Effector CD4-positive, alpha-beta T cell (primary cell): ENCODE data around the gene SRD5A3.

Experiments used
- DNase-seq: peaks from one replicate; pipeline ENCODE4 v3.0.0-alpha.2; 2020

The SRD5A3 gene

GRCh38 chr4:55410431-55410830 lies 64.4 kb downstream of the SRD5A3 start:
- no peak for DNase-seq

- DNase-seq = no peak
These were observed 65.6 kb downstream of the SRD5A3 start for GRCh38 chr4:55411621-55412020.

GRCh38 chr4:55416176-55416575 lies 70.1 kb downstream of the SRD5A3 start:
- DNase-seq = no peak
